IMR-90 (cell line): ENCODE results near the gene ACRBP. TPM values are rescaled to one million over a fixed set of nuclear protein-coding genes. Genes with fewer than 3 reads are reported as not detected.

ENCODE experiments used
- ATAC-seq: fragments of 200-7000 bp; cut with Tn5 transposase; 2 replicates; pipeline ENCODE4 v1.9.1; 2020; ENCODE audit warnings: low read depth, mild to moderate bottlenecking, moderate library complexity
- BruUV-seq: library from RNA; stranded (reverse); fragments of 400-500 nt; replicated peaks from 2 replicates; lab custom pipeline; 2021; lab: Mats Ljungman, UMichigan
- CTCF ChIA-PET: fragments of 300-600 bp; formaldehyde crosslinking; extraction: SDS; loops from one replicate; lab custom pipeline; 2021; ENCODE audit warnings: antibody characterized with exemption; lab: Yijun Ruan, JAX
- POLR2A ChIA-PET: fragments of 300-600 bp; sonication (Branson Sonifier 250); formaldehyde crosslinking; loops from one replicate; lab custom pipeline; 2022; ENCODE audit warnings: antibody characterized with exemption; ENCODE audit not compliant: unreplicated experiment; lab: Charles Lee
- DNase-seq: peaks from one replicate; pipeline ENCODE4 v3.0.0; 2013
- H2AFZ ChIP-seq: replicated peaks from 2 replicates; pipeline ENCODE3; 2013; ENCODE audit warnings: low read length, mild to moderate bottlenecking; ENCODE audit not compliant: poor library complexity
- H2AK5ac ChIP-seq: 2 replicates; pipeline ENCODE4 v1.6.1; 2013; ENCODE audit warnings: low read depth, low read length, inconsistent platforms
- H2AK9ac ChIP-seq: replicated peaks from 2 replicates; pipeline ENCODE3; 2013; ENCODE audit warnings: mild to moderate bottlenecking, low read depth, low read length, moderate library complexity; ENCODE audit not compliant: poor library complexity
- H2BK120ac ChIP-seq: 2 replicates; pipeline ENCODE4 v1.6.1; 2013; ENCODE audit warnings: low read depth, low read length, inconsistent platforms
- H2BK15ac ChIP-seq: 3 replicates; pipeline ENCODE4 v1.6.1; 2013; ENCODE audit warnings: low read depth, low read length, inconsistent platforms
- H2BK20ac ChIP-seq: 2 replicates; pipeline ENCODE4 v1.6.1; 2013; ENCODE audit warnings: low read depth, mild to moderate bottlenecking, inconsistent platforms, low read length, moderate library complexity
- H2BK5ac ChIP-seq: 2 replicates; pipeline ENCODE4 v1.6.1; 2013; ENCODE audit warnings: mild to moderate bottlenecking, low read depth, low read length, inconsistent platforms; ENCODE audit not compliant: poor library complexity, severe bottlenecking
- H3K14ac ChIP-seq: replicated peaks from 2 replicates; pipeline ENCODE4 v1.6.1; 2013; ENCODE audit warnings: low read depth, low read length, inconsistent platforms
- H3K18ac ChIP-seq: 2 replicates; pipeline ENCODE4 v1.6.1; 2013; ENCODE audit warnings: low read depth, low read length, control low read depth
- H3K23ac ChIP-seq: 2 replicates; pipeline ENCODE4 v1.6.1; 2013; ENCODE audit warnings: low read depth, low read length, inconsistent platforms
- H3K27ac ChIP-seq: 2 replicates; pipeline ENCODE4 v1.5.1; 2013; ENCODE audit warnings: mild to moderate bottlenecking, control low read depth, low read length; ENCODE audit not compliant: insufficient read depth
- H3K27me3 ChIP-seq: 2 replicates; pipeline ENCODE4 v1.6.1; 2013; ENCODE audit warnings: low read length; ENCODE audit not compliant: control insufficient read depth, insufficient read depth
- H3K36me3 ChIP-seq: 2 replicates; pipeline ENCODE4 v1.6.1; 2013; ENCODE audit warnings: low read length, mixed read lengths; ENCODE audit not compliant: control insufficient read depth, insufficient read depth
- H3K4ac ChIP-seq: 2 replicates; pipeline ENCODE4 v1.6.1; 2013; ENCODE audit warnings: low read depth, low read length, inconsistent platforms
- H3K4me1 ChIP-seq: 2 replicates; pipeline ENCODE4 v1.6.1; 2013; ENCODE audit warnings: low read length, mixed read lengths; ENCODE audit not compliant: control insufficient read depth, insufficient read depth
- H3K4me2 ChIP-seq: 2 replicates; pipeline ENCODE4 v1.6.1; 2013; ENCODE audit warnings: low read depth, mild to moderate bottlenecking, control low read depth, low read length, moderate library complexity
- H3K4me3 ChIP-seq: 2 replicates; pipeline ENCODE4 v1.5.1; 2013; ENCODE audit warnings: low read depth, mild to moderate bottlenecking, control low read depth, low read length, moderate library complexity; ENCODE audit not compliant: insufficient read depth
- H3K56ac ChIP-seq: 2 replicates; pipeline ENCODE4 v1.6.1; 2013; ENCODE audit warnings: low read length, inconsistent platforms; ENCODE audit not compliant: insufficient read depth; ENCODE audit errors: extremely low read depth
- H3K79me1 ChIP-seq, 2 experiments: 2 replicates each; pipeline ENCODE4 v1.6.1; 2013; ENCODE audit warnings: low read length in 2 of 2, inconsistent platforms in 1 of 2, low read depth in 1 of 2
- H3K9ac ChIP-seq: 2 replicates; pipeline ENCODE4 v1.6.1; 2013; ENCODE audit warnings: low read depth, low read length, control low read depth
- H3K9me1 ChIP-seq: 2 replicates; pipeline ENCODE4 v1.6.1; 2013; ENCODE audit warnings: low read length, inconsistent platforms; ENCODE audit not compliant: insufficient read depth
- H3K9me3 ChIP-seq: 2 replicates; pipeline ENCODE4 v1.6.1; 2013; ENCODE audit warnings: low read length; ENCODE audit not compliant: control insufficient read depth, insufficient read depth
- H4K20me1 ChIP-seq: 2 replicates; pipeline ENCODE4 v1.6.1; 2013; ENCODE audit warnings: low read length, inconsistent platforms; ENCODE audit not compliant: insufficient read depth
- H4K5ac ChIP-seq: 2 replicates; pipeline ENCODE4 v1.6.1; 2013; ENCODE audit warnings: mild to moderate bottlenecking, low read depth, low read length, control low read depth
- H4K8ac ChIP-seq, 2 experiments: 2 replicates each; pipeline ENCODE4 v1.6.1; 2013; ENCODE audit warnings: low read depth in 2 of 2, low read length in 2 of 2, control low read depth in 1 of 2, inconsistent platforms in 1 of 2
- H4K91ac ChIP-seq: 2 replicates; pipeline ENCODE4 v1.6.1; 2013; ENCODE audit warnings: low read depth, low read length, inconsistent platforms; ENCODE audit not compliant: insufficient read depth
- MXI1 ChIP-seq: IDR thresholded peaks from 2 replicates; pipeline ENCODE4 v1.6.1; 2012; ENCODE audit warnings: low read depth, mild to moderate bottlenecking, low read length, moderate library complexity, borderline replicate concordance
- POLR2A ChIP-seq: IDR thresholded peaks from 2 replicates; pipeline ENCODE4 v1.6.1; 2012; ENCODE audit warnings: mild to moderate bottlenecking, low read depth, low read length
- RCOR1 ChIP-seq: IDR thresholded peaks from 2 replicates; pipeline ENCODE4 v1.6.1; 2012; ENCODE audit warnings: mild to moderate bottlenecking, low read length, improper control_type of control experiment; ENCODE audit not compliant: insufficient replicate concordance
- RFX5 ChIP-seq: IDR thresholded peaks from 2 replicates; pipeline ENCODE4 v1.8.0; 2012; ENCODE audit warnings: low read depth, mild to moderate bottlenecking, low read length, moderate library complexity
- SMC3 ChIP-seq: fragments of 150-350 bp; IDR thresholded peaks from 2 replicates; pipeline ENCODE4 v1.6.1; 2016; ENCODE audit warnings: low read depth, mild to moderate bottlenecking, antibody characterized with exemption, low read length, moderate library complexity
- USF2 ChIP-seq: fragments of 150-350 bp; IDR thresholded peaks from 2 replicates; pipeline ENCODE4 v1.6.1; 2017; ENCODE audit warnings: mild to moderate bottlenecking, antibody characterized with exemption, low read length, low read depth
- WGBS, 2 experiments: methylation state at CpG; one replicate each; pipeline versions ENCODE4 v1.1.5 to v1.1.7; 2013; ENCODE audit warnings: missing lambda C conversion rate in 2 of 2; ENCODE audit not compliant: insufficient read length in 1 of 2; ENCODE audit errors: extremely low coverage in 2 of 2; 5-methylcytosine and 5-hydroxymethylcytosine counted together
- dilution Hi-C: fragments of 300-500 bp; cut with HindIII; formaldehyde crosslinking; loops from one replicate; pipeline ENCODE4 v1.14.3; 2018; ENCODE audit warnings: low sequenced_read_pairs; ENCODE audit not compliant: unreplicated experiment
- in situ Hi-C: fragments of 300-500 bp; cut with MboI; formaldehyde crosslinking; loops from 3 replicates; pipeline ENCODE4 v1.14.3; 2019; ENCODE audit warnings: low sequenced_read_pairs, inconsistent platforms, mixed read lengths
- intact Hi-C: fragments of 100-400 bp; cut with micrococcal nuclease; formaldehyde crosslinking; loops from 2 replicates; pipeline ENCODE4 v1.10.0; 2022
- polyA plus RNA-seq, 3 experiments: library from polyadenylated mRNA; depleted of rRNA; stranded (reverse); fragments of >200 nt; gene quantifications; 2 replicates each; pipeline ENCODE4 v1.2.3, GENCODE V29; 2012; ENCODE audit warnings: low replicate concordance in 1 of 3
- total RNA-seq: library from RNA; depleted of rRNA; stranded (reverse); fragments of >200 nt; gene quantifications from 2 replicates; pipeline ENCODE4 v1.2.3, GENCODE V29; 2012

Gene ACRBP
- total and polyA plus RNA-seq, 2 of the 4 experiments (the other 2 are of a cell fraction): 0.38 TPM; not detected in 1

DNA sequence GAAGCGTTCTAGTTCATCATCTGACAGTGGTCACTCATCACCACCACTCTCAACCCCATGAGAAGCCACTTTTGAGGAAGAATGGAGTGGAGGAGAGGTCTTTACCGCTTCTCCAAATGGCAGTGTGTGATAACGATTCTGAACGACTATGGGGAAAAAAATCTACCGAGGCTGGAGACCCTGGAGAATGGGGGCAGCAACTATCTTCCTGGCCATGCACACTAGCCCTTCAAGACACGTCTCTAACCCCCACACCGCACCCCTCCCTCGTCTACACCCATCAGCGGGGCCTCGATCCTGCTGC, 15.3 kb upstream of the ACRBP start:
- Histone ChIP-seq H2BK20ac (no peak overlapping the region), H3K4me3 (peak overlapping the region; percentile 73), H4K91ac (no peak overlapping the region; the same call in 1 of the 2 replicates), H3K4me1 (no peaks in the 10 kb centered on the region), H3K36me3 (peaks cover 19% of the 10 kb centered on the region), H3K9ac (peak overlapping the region; percentile 78), H2AK5ac (peak overlapping the region; percentile 90), H3K4me2 (peak overlapping the region; percentile 92), H3K9me1 (no peaks in the 10 kb centered on the region), H4K20me1 (no peaks in the 10 kb centered on the region), H3K23ac (no peak overlapping the region), H3K56ac (peak overlapping the region; percentile 75), H2BK5ac (peak overlapping the region; percentile 84), H3K14ac (peak overlapping the region; percentile 80), H4K8ac (peak overlapping the region; percentile 91 to 98), H3K18ac (no peak overlapping the region), H2AK9ac (peak overlapping the region; percentile 99), H3K4ac (peak overlapping the region; percentile 80), H3K27me3 (no peaks in the 10 kb centered on the region), H3K9me3 (no peaks in the 10 kb centered on the region), H2BK15ac (no peak overlapping the region), H2BK120ac (peak overlapping the region; percentile 16; the same call in 1 of the 2 replicates), H2AFZ (peak overlapping the region; percentile 98), H3K27ac (peak overlapping the region; percentile 71), H4K5ac (peak overlapping the region; percentile 76), H3K79me1 (peaks cover 16 to 24% of the 10 kb centered on the region in 2 experiments)
- in situ Hi-C loops (no loop called here), dilution Hi-C loops (no loop called here), intact Hi-C loops (loop anchor here (2.0 to 5.0 kb wide), 2 partner anchors 26 to 45 kb away; partner anchors contain the start of gene ZNF384)
- ATAC-seq: peak; percentile 66
- 0% methylated on average over 4 of the region's 10 CpGs; no CpG with 5 or more reads in 1 of the 2 experiments for WGBS, 2 experiments
- BruUV-seq: no TSS peak
- TF ChIP-seq USF2 (no peak), POLR2A (no peak), RFX5 (no peak), MXI1 (0 out of 2 replicates have a peak, but pooled peaks have one; percentile 53), SMC3 (no peak), RCOR1 (peak; percentile 16)
- CTCF ChIA-PET: no interaction called here
- POLR2A ChIA-PET: no interaction called here
- DNase-seq: no peak
